ENCODE measurements around the gene NFIA. TPM values are rescaled to one million over a fixed set of nuclear protein-coding genes. Genes with fewer than 3 reads are reported as not detected.
A peak's percentile ranks its signal among the peaks of the same experiment; 100 is the strongest.

The NFIA gene
- polyA plus RNA-seq, 1 donor = 9.6 TPM

DNA sequence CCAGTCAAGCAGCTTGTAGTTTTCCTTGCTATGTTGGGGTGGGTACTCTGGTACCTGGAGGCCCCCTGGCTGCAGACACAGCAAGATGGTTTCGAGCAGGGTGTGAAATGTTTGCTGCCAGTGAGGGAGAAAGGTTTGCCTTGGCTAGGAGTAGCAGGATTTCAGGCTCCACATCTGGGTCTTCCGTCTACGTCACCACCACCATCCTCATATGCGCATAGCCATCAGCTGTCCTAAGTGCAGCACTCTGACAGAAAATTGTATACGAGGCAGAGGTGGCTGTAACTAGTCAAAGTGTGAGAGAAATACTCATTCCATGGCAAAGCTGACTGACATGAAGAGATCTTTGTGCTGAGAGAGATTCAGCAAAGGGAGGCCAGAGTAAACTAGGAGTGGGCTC, 212.6 kb downstream of the NFIA start:
- Histone ChIP-seq H3K9me3 (ENCODE audit: control insufficient read depth, low read depth, low read length) (no peaks in the 10 kb centered on the region), H3K27ac (ENCODE audit: low read length) (no peak overlapping the region), H3K4me1 (ENCODE audit: control insufficient read depth, insufficient read depth, low read length) (no peaks in the 10 kb centered on the region), H3K27me3 (ENCODE audit: control insufficient read depth, insufficient read depth, low read length) (no peaks in the 10 kb centered on the region), H3K4me3 (ENCODE audit: low read length) (no peak overlapping the region), H3K36me3 (ENCODE audit: control insufficient read depth, insufficient read depth, low read length) (no peaks in the 10 kb centered on the region)
- WGBS (ENCODE audit: insufficient coverage, low lambda C conversion rate) = no CpG with 5 or more reads among the region's 5 CpGs
- DNase-seq = no peak

DNA sequence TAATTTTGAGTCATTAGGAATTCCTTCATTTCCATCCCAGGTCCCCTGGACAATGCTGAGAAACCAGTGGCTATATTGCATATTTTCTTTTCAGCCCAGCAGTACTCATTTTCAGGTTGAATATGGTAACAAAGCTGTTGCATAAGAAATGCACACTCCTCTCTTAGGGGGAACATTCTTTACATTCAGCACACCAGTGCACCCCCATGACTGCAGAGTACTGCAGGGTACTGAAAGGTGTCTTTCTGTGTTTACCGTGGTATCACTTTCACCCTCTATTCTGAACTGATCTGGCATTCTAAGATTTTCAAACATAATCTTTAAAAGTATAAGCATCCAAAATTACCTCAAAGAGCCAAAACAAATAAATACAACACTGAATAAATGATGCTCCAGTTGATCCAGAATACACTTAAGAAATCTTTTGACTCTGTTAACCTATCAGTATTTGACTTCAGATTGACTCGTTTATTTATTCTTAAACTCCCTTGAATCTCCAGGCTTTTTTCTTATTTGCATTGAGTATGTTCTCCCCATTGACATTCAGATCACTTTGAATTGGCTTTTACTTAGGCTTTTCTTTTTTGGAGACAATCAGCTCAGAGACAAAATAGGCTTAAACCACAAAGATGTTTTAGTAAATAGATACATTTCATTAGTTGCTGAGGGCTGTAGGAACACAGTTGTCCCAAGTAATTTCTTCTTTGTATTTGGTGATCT, 213.6 kb downstream of the NFIA start:
- Histone ChIP-seq H3K4me3 (ENCODE audit: low read length) (no peak overlapping the region), H3K36me3 (ENCODE audit: control insufficient read depth, insufficient read depth, low read length) (no peaks in the 10 kb centered on the region), H3K27ac (ENCODE audit: low read length) (no peak overlapping the region), H3K27me3 (ENCODE audit: control insufficient read depth, insufficient read depth, low read length) (no peaks in the 10 kb centered on the region), H3K9me3 (ENCODE audit: control insufficient read depth, low read depth, low read length) (no peaks in the 10 kb centered on the region), H3K4me1 (ENCODE audit: control insufficient read depth, insufficient read depth, low read length) (no peaks in the 10 kb centered on the region)
- no peak for DNase-seq
- WGBS (ENCODE audit: insufficient coverage, low lambda C conversion rate) = 88% methylated on average over 1 of the region's 2 CpGs

DNA sequence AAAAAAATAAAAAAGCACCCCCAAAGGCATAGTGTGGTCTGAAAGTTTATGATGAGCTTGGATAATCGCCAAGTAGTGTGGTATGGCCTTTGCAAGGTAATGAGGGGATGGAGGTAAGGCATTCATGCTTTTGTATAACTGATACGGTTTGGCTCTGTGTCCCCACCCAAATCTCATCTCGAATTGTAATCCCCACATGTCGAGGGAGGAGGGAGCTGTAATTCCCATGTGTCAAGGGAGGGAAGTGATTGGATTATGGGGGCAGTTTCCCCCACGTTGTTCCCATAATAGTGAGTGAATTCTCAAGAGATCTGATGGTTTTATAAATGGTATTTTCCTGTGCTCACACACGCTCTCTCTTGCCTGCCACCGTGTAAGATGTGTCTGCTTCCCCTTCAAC, 215.5 kb downstream of the NFIA start:
- Histone ChIP-seq H3K4me3 (ENCODE audit: low read length) (no peak overlapping the region), H3K27me3 (ENCODE audit: control insufficient read depth, insufficient read depth, low read length) (no peaks in the 10 kb centered on the region), H3K27ac (ENCODE audit: low read length) (no peak overlapping the region), H3K4me1 (ENCODE audit: control insufficient read depth, insufficient read depth, low read length) (no peaks in the 10 kb centered on the region), H3K36me3 (ENCODE audit: control insufficient read depth, insufficient read depth, low read length) (no peaks in the 10 kb centered on the region), H3K9me3 (ENCODE audit: control insufficient read depth, low read depth, low read length) (no peaks in the 10 kb centered on the region)
- no CpG with 5 or more reads among the region's 7 CpGs for WGBS (ENCODE audit: insufficient coverage, low lambda C conversion rate)
- no peak for DNase-seq

DNA sequence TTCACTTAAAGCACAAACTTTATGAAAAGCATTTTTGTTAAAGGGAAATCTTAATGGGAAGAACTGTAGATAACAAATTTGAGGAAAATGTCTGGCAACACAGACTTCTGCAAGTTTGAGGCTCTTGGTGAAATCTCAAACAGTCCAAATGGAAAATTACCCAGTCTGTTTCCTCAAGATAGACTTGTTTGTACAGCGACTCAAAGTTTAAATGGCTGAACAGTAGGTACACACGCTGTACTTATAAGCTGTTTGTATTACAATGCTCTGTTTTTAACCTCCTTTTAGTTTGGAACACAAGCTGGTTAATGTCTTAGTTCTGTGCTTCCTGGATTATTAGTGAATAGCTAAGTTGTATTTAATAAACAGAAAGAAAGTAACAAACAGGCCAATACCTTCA, 217.1 kb downstream of the NFIA start:
- H3K4me1 ChIP-seq (ENCODE audit: control insufficient read depth, insufficient read depth, low read length) = no peaks in the 10 kb centered on the region
- WGBS (ENCODE audit: insufficient coverage, low lambda C conversion rate) = no CpG with 5 or more reads among the region's 2 CpGs
- DNase-seq = peak in 1 of 2 donors; percentile 12

DNA sequence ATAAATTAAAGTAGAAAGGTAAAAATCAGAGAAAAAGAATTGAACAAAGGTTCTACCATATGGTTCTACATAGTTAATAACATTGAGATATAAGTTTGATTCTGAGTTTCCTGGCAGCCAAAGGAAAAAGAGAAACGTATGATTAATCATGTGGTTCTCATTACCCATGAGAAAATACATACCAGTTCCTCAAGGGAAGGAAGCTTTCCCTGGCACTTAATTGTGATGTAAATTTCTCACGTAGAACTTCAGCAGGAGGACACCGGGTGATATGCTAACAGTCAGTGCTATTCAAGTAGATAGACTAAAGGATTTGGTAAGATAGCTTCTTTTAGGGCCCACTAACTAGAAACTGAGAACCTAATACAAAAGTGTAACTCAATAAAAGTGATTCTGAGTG, 218.5 kb downstream of the NFIA start:
- Histone ChIP-seq H3K36me3 (ENCODE audit: control insufficient read depth, insufficient read depth, low read length) (no peaks in the 10 kb centered on the region), H3K9me3 (ENCODE audit: control insufficient read depth, low read depth, low read length) (no peaks in the 10 kb centered on the region), H3K4me3 (ENCODE audit: low read length) (no peak overlapping the region), H3K27ac (ENCODE audit: low read length) (no peak overlapping the region), H3K27me3 (ENCODE audit: control insufficient read depth, insufficient read depth, low read length) (no peaks in the 10 kb centered on the region), H3K4me1 (ENCODE audit: control insufficient read depth, insufficient read depth, low read length) (no peaks in the 10 kb centered on the region)
- 90% methylated on average over 2 of the region's 3 CpGs for WGBS (ENCODE audit: insufficient coverage, low lambda C conversion rate)
- DNase-seq = no peak

More for the DNA sequence above, 217.1 kb downstream of the NFIA start:
- no peak overlapping the region for H3K27ac ChIP-seq (ENCODE audit: low read length)
- H3K27me3 ChIP-seq (ENCODE audit: control insufficient read depth, insufficient read depth, low read length) = no peaks in the 10 kb centered on the region
- H3K9me3 ChIP-seq (ENCODE audit: control insufficient read depth, low read depth, low read length) = no peaks in the 10 kb centered on the region
- no peaks in the 10 kb centered on the region for H3K36me3 ChIP-seq (ENCODE audit: control insufficient read depth, insufficient read depth, low read length)
- no peak overlapping the region for H3K4me3 ChIP-seq (ENCODE audit: low read length)

DNA sequence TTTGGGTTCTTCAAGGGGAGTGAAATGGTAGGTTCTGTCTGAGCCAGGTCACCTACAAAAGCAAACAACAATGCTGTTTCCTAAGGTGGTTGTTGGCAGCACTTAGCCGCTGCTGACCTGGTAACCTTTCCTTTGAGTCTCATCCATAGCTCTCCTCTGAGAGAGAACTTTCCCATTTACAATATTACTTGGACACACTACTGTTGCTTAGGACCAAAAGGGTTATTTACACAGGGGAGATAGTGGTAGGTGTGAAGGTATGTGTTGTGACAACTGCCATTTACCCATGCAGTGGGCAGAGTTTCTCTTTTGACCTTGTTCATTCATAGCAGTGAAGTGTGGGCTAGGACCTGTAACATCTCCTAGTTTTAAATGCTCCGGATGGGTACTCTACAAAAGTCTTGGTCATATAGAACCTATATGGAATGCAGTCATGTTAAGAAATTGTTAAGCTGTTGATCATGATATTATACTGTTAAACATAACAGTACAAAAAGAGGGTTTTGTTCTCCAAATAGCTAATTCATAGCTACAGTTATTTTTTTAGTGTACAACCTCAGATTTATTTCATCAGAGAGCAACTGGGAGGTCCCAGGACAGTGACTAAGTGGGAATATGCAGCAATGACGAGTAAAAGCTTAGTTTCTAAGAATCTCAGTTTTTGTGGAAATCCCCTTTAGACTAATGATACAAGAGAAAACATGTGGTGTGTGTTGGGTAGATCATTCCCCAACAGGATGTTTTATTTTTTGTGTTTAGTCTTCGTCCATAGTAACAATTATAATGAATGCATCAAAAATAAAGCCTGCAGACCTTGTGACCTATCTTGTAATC, 219.7 kb downstream of the NFIA start:
- 86% methylated on average over 1 of the region's 4 CpGs for WGBS (ENCODE audit: insufficient coverage, low lambda C conversion rate)

DNA sequence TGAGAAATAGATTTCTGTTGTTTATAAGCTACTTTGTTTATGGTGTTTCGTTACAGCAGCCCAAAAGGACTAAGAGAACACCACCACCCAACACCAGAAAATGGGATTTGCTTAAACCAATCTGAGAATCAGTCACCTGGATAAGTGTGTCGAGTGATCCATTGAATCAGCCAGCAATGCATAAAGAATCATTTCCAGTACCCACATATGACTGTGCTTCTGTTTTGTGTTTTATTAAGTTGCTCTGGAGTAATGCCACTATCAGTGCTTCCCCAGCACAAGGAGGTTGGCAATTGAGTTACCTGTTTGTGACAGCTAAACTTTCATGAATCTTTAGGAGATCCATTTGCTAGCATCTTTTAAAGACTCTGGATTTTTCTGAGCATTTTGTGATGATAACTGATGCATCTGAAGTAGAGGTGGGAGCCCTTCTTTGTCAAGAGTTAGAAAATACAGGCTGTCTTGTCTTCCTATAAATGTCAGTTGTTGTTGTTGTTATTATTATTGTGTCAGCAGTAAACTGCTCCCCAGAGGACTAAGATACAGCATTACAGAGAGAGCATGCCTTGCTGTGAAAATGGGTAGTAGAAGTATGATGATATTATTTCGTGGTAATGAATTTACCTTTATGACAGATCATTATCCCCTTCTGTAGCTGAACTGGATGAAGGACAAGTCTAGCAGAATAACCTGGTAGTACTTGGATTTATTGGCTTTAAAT, 225.2 kb downstream of the NFIA start:
- no peaks in the 10 kb centered on the region for H3K9me3 ChIP-seq (ENCODE audit: control insufficient read depth, low read depth, low read length)
- no peak overlapping the region for H3K27ac ChIP-seq (ENCODE audit: low read length)
- WGBS (ENCODE audit: insufficient coverage, low lambda C conversion rate) = 80% methylated on average over 1 of the region's 3 CpGs
- no peak for DNase-seq
- no peak overlapping the region for H3K4me3 ChIP-seq (ENCODE audit: low read length)
- no peaks in the 10 kb centered on the region for H3K27me3 ChIP-seq (ENCODE audit: control insufficient read depth, insufficient read depth, low read length)
- H3K4me1 ChIP-seq (ENCODE audit: control insufficient read depth, insufficient read depth, low read length) = no peaks in the 10 kb centered on the region
- H3K36me3 ChIP-seq (ENCODE audit: control insufficient read depth, insufficient read depth, low read length) = no peaks in the 10 kb centered on the region

More for the DNA sequence above, 219.7 kb downstream of the NFIA start:
- Histone ChIP-seq H3K27me3 (ENCODE audit: control insufficient read depth, insufficient read depth, low read length) (no peaks in the 10 kb centered on the region), H3K27ac (ENCODE audit: low read length) (peak overlapping the region; percentile 1), H3K9me3 (ENCODE audit: control insufficient read depth, low read depth, low read length) (no peaks in the 10 kb centered on the region), H3K4me1 (ENCODE audit: control insufficient read depth, insufficient read depth, low read length) (no peaks in the 10 kb centered on the region), H3K36me3 (ENCODE audit: control insufficient read depth, insufficient read depth, low read length) (no peaks in the 10 kb centered on the region), H3K4me3 (ENCODE audit: low read length) (no peak overlapping the region)
- peak in 1 of 2 donors; percentile 30 for DNase-seq

DNA sequence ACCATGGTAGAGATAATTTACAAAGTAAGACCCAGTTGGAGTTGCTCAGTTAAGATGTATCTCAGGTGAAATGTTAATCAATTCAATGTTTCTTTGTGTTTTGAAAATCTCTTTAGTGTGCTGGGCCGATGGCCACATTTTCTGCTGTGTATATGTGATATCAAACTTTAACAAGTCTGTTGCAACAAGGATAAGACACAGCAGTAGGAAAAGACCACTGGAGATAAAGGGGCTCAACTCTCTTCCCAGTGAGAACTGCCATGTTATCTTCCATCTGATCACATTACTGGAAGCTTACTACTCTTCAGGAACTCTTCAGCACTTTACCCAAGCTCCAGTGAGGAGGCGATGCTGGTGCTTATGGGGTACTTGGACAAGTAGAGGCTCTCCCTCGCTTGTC, 227.7 kb downstream of the NFIA start:
- no CpG with 5 or more reads among the region's 3 CpGs for WGBS (ENCODE audit: insufficient coverage, low lambda C conversion rate)
- H3K4me3 ChIP-seq (ENCODE audit: low read length) = no peak overlapping the region

DNA sequence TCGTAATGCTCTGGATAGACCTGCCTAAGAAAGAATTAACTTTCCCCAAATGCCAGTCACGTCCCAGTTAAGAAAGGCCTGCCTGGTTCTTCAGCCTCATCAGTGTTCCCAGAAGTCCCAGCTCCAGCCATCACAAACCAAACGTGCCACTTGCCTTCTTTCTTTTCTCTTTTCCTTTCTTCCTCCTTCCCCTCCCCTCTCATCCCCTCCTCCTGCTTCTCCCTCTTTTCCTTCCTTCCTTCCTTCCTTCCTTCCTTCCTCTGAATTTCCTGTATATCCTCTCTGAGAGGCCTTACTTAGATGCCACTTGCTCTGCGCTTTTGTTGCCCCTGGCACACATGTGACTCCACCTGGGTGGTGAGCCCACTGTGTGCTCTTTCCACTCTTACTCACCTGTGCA, 228.2 kb downstream of the NFIA start:
- Histone ChIP-seq H3K27me3 (ENCODE audit: control insufficient read depth, insufficient read depth, low read length) (no peaks in the 10 kb centered on the region), H3K4me1 (ENCODE audit: control insufficient read depth, insufficient read depth, low read length) (no peaks in the 10 kb centered on the region), H3K27ac (ENCODE audit: low read length) (no peak overlapping the region), H3K4me3 (ENCODE audit: low read length) (no peak overlapping the region), H3K36me3 (ENCODE audit: control insufficient read depth, insufficient read depth, low read length) (peaks cover 2% of the 10 kb centered on the region), H3K9me3 (ENCODE audit: control insufficient read depth, low read depth, low read length) (no peaks in the 10 kb centered on the region)
- DNase-seq = no peak
- 83% methylated on average over 2 of the region's 4 CpGs for WGBS (ENCODE audit: insufficient coverage, low lambda C conversion rate)

More for the DNA sequence above, 227.7 kb downstream of the NFIA start:
- Histone ChIP-seq H3K9me3 (ENCODE audit: control insufficient read depth, low read depth, low read length) (no peaks in the 10 kb centered on the region), H3K4me1 (ENCODE audit: control insufficient read depth, insufficient read depth, low read length) (no peaks in the 10 kb centered on the region), H3K27ac (ENCODE audit: low read length) (no peak overlapping the region), H3K36me3 (ENCODE audit: control insufficient read depth, insufficient read depth, low read length) (peaks cover 2% of the 10 kb centered on the region), H3K27me3 (ENCODE audit: control insufficient read depth, insufficient read depth, low read length) (no peaks in the 10 kb centered on the region)
- no peak for DNase-seq

DNA sequence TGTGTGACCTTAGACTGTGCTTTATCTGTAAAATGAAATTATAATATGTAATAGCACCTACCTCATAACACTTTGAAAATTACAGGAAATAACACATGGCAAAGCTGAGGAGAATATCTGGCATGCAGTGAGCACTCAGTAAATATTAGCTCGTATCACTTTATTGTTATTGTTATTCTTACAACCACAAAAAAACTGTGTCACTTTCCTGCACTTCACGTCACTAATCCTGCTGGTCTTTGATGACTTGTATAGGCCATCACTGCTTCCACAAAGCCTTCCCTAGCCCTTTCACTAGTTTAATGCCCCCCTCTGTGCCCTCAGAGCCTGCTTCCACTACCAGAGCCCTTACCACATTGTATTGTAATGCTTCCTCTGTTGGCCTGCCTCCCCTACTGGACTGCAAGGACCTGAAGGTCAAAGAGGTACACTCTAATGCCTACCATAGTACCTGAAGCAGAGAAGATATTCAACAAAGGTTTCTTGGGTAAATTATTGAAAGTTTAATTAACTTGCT, 231.6 kb downstream of the NFIA start:
- H3K9me3 ChIP-seq (ENCODE audit: control insufficient read depth, low read depth, low read length) = no peaks in the 10 kb centered on the region
- WGBS (ENCODE audit: insufficient coverage, low lambda C conversion rate) = 85% methylated on average over 2 of the region's 2 CpGs
- no peak overlapping the region for H3K27ac ChIP-seq (ENCODE audit: low read length)
- peaks cover 2% of the 10 kb centered on the region for H3K36me3 ChIP-seq (ENCODE audit: control insufficient read depth, insufficient read depth, low read length)
- no peaks in the 10 kb centered on the region for H3K4me1 ChIP-seq (ENCODE audit: control insufficient read depth, insufficient read depth, low read length)
- peak in 1 of 2 donors; percentile 14 for DNase-seq
- no peaks in the 10 kb centered on the region for H3K27me3 ChIP-seq (ENCODE audit: control insufficient read depth, insufficient read depth, low read length)
- no peak overlapping the region for H3K4me3 ChIP-seq (ENCODE audit: low read length)

All from large intestine (tissue), 3 donors.